IMR-90 (cell line): ENCODE results near the gene ZNF280C.

Experiments
- CEBPB ChIP-seq: IDR thresholded peaks from 2 replicates; pipeline ENCODE4 v1.6.1; 2012; ENCODE audit warnings: low read depth, low read length, improper control_type of control experiment
- CHD1 ChIP-seq: IDR thresholded peaks from 2 replicates; pipeline ENCODE4 v1.6.1; 2012; ENCODE audit warnings: low read depth, low read length, improper control_type of control experiment
- CTCF ChIP-seq: conservative IDR thresholded peaks from 2 replicates; pipeline ENCODE4 v1.5.1; 2012; ENCODE audit warnings: mild to moderate bottlenecking, low read depth, low read length, improper control_type of control experiment
- POLR2A ChIP-seq: IDR thresholded peaks from 2 replicates; pipeline ENCODE4 v1.6.1; 2012; ENCODE audit warnings: mild to moderate bottlenecking, low read depth, low read length
- RAD21 ChIP-seq: IDR thresholded peaks from 2 replicates; pipeline ENCODE4 v1.6.1; 2012; ENCODE audit warnings: low read length, improper control_type of control experiment

- no peak for TF ChIP-seq CTCF
- no peak for TF ChIP-seq POLR2A
- no peak for TF ChIP-seq RAD21
- TF ChIP-seq CEBPB: no peak
- no peak for TF ChIP-seq CHD1
Observed at GRCh38 chrX:130174045-130174704, 94.5 kb downstream of the ZNF280C start.
